K562 (cell line): ENCODE data around the gene RTL10. TPM values are rescaled to one million over a fixed set of nuclear protein-coding genes. Genes with fewer than 3 reads are reported as not detected.

Source experiments
- BRD9 ChIP-seq: fragments of 450-650 bp; IDR thresholded peaks from 2 replicates; pipeline ENCODE4 v1.6.1; 2018; ENCODE audit warnings: low read depth; ENCODE audit not compliant: partially characterized antibody
- CBX5 ChIP-seq: IDR thresholded peaks from 2 replicates; pipeline ENCODE4 v1.6.1; 2014; ENCODE audit warnings: low read depth, borderline replicate concordance
- CC2D1A ChIP-seq: fragments of 450-650 bp; IDR thresholded peaks from 2 replicates; pipeline ENCODE4 v1.6.1; 2017; ENCODE audit warnings: mild to moderate bottlenecking
- CREB3L1 ChIP-seq: fragments of 450-650 bp; IDR thresholded peaks from 2 replicates; pipeline ENCODE4 v1.6.1; 2014; ENCODE audit warnings: low read depth, mild to moderate bottlenecking, moderate library complexity, borderline replicate concordance
- EZH2 ChIP-seq: IDR thresholded peaks from 2 replicates; pipeline ENCODE4 v1.6.1; 2012; ENCODE audit warnings: low read depth, mild to moderate bottlenecking, inconsistent platforms, low read length, borderline replicate concordance
- IRF1 ChIP-seq: sonication (generic); formaldehyde crosslinking; IDR thresholded peaks from 2 replicates; pipeline ENCODE4 v1.8.0; 2022; ENCODE audit warnings: missing genetic modification reagents, mild to moderate bottlenecking, borderline replicate concordance
- OTX1 ChIP-seq: fragments of 450-650 bp; formaldehyde crosslinking; IDR thresholded peaks from 2 replicates; pipeline ENCODE4 v1.4.0; 2022; ENCODE audit warnings: mild to moderate bottlenecking
- POLR3A ChIP-seq: IDR thresholded peaks from 2 replicates; pipeline ENCODE4 v1.6.1; 2011; ENCODE audit warnings: borderline replicate concordance, mild to moderate bottlenecking, moderate library complexity; ENCODE audit not compliant: insufficient read length, insufficient read depth; ENCODE audit errors: extremely low read depth
- SPI1 ChIP-seq: IDR thresholded peaks from 2 replicates; pipeline ENCODE4 v1.6.1; 2011; ENCODE audit warnings: low read depth, low read length, control low read depth, borderline replicate concordance
- SRSF1 ChIP-seq: fragments of 200-400 bp; formaldehyde crosslinking; IDR thresholded peaks from 2 replicates; pipeline ENCODE4 v1.6.1; 2017; ENCODE audit warnings: mild to moderate bottlenecking, low read depth, low read length, moderate library complexity
- TGIF2 ChIP-seq: sonication (generic); formaldehyde crosslinking; IDR thresholded peaks from 2 replicates; pipeline ENCODE4 v1.8.1; 2022; ENCODE audit warnings: mild to moderate bottlenecking, missing genetic modification reagents, moderate library complexity
- THRA ChIP-seq: fragments of 450-650 bp; IDR thresholded peaks from 2 replicates; pipeline ENCODE4 v1.6.1; 2017; ENCODE audit warnings: mild to moderate bottlenecking, moderate library complexity
- ZFP30 ChIP-seq: fragments of 250-450 bp; sonication (Bioruptor Pico); IDR thresholded peaks from 2 replicates; pipeline ENCODE4 v1.8.0; 2022; ENCODE audit warnings: moderate library complexity, mild to moderate bottlenecking, inconsistent platforms, borderline replicate concordance
- ZKSCAN8 ChIP-seq: fragments of 200-800 bp; sonication (Bioruptor generic); IDR thresholded peaks from 2 replicates; pipeline ENCODE4 v1.6.1; 2016; ENCODE audit warnings: missing genetic modification characterization, missing compliant biosample characterization
- ZNF232 ChIP-seq: sonication (generic); formaldehyde crosslinking; IDR thresholded peaks from 2 replicates; pipeline ENCODE4 v1.8.0; 2022; ENCODE audit warnings: mild to moderate bottlenecking, missing genetic modification reagents
- ZNF407 ChIP-seq: fragments of 450-650 bp; IDR thresholded peaks from 2 replicates; pipeline ENCODE4 v1.6.1; 2016; ENCODE audit warnings: low read depth
- polyA plus RNA-seq, 8 experiments: library from polyadenylated mRNA; depleted of rRNA in 4 of 8; stranded (reverse) in 5 of 8; unstranded in 3 of 8; fragments of >200 nt; fragmentation: Nextera tagmentation in 2 of 8; fragmentation: Illumina TruSeq in 1 of 8; extraction: Ambion mirVana in 2 of 8; extraction: Trizol in 1 of 8; gene quantifications; 2 replicates each; pipeline versions ENCODE4 v1.2.1 to v1.2.3, GENCODE V29; 2011 to 2014; ENCODE audit warnings: inconsistent platforms in 1 of 8, missing spikeins in 1 of 8
- total RNA-seq, 7 experiments: library from RNA; depleted of rRNA in 6 of 7; stranded (reverse); fragments of >200 nt in 6 of 7; fragmentation: Illumina TruSeq in 2 of 7; extraction: Trizol in 2 of 7; gene quantifications; 2 replicates each; pipeline versions ENCODE4 v1.2.1 to v1.2.3, GENCODE V29; 2011 to 2021; ENCODE audit warnings: low replicate concordance in 1 of 7

RTL10 gene
- total and polyA plus RNA-seq, 9 of the 15 experiments (the other 6 are each of a cell fraction or from before 2014, with no cell fraction given): 19.8 to 75.5 (median 32.5) TPM

GRCh38 chr22:19868773-19869471 is 14.2 kb upstream of the RTL10 start (continued):
- TF ChIP-seq CREB3L1 (no peak), ZFP30 (no peak), THRA (no peak), BRD9 (no peak), IRF1 (CRISPR knock-in tag) (no peak), EZH2 (0 out of 2 replicates have a peak, but pooled peaks have one; percentile 7), ZNF407 (no peak), SPI1 (peak; percentile 24; the same call in 1 of the 2 replicates), ZKSCAN8 (CRISPR knock-in tag) (no peak), SRSF1 (no peak), TGIF2 (CRISPR knock-in tag) (no peak), CC2D1A (0 out of 2 replicates have a peak, but pooled peaks have one; percentile 0), ZNF232 (no peak), POLR3A (no peak), OTX1 (no peak), CBX5 (no peak)
